Skeletal muscle satellite cell (primary cell): ENCODE data around the gene CFP.

Experiments
- H3K27me3 ChIP-seq: 2 replicates; pipeline ENCODE4 v1.7.0; 2013; ENCODE audit warnings: low read length; ENCODE audit not compliant: control insufficient read depth, insufficient read depth
- H3K36me3 ChIP-seq: 2 replicates; pipeline ENCODE4 v1.7.0; 2013; ENCODE audit warnings: mild to moderate bottlenecking, control low read depth, low read length; ENCODE audit not compliant: insufficient read depth
- H3K4me1 ChIP-seq: 2 replicates; pipeline ENCODE4 v1.7.0; 2013; ENCODE audit warnings: low read length; ENCODE audit not compliant: control insufficient read depth, insufficient read depth
- H3K4me2 ChIP-seq: 2 replicates; pipeline ENCODE4 v1.7.0; 2013; ENCODE audit warnings: mild to moderate bottlenecking, low read length
- H3K4me3 ChIP-seq: 2 replicates; pipeline ENCODE4 v1.7.0; 2013; ENCODE audit warnings: low read length
- H3K9ac ChIP-seq: 2 replicates; pipeline ENCODE4 v1.7.0; 2013; ENCODE audit warnings: mild to moderate bottlenecking, low read depth, low read length, moderate library complexity
- H3K9me3 ChIP-seq: replicated peaks from 2 replicates; pipeline ENCODE4 v1.7.0; 2013; ENCODE audit warnings: mild to moderate bottlenecking, control low read depth, low read length

Gene CFP

GRCh38 chrX:47651043-47651905 lies 21.5 kb upstream of the CFP start:
- Histone ChIP-seq H3K36me3 (peaks cover 25% of the 10 kb centered on the region), H3K4me2 (peak overlapping the region; percentile 86), H3K27me3 (no peaks in the 10 kb centered on the region), H3K9me3 (no peaks in the 10 kb centered on the region), H3K4me3 (peak overlapping the region; percentile 63), H3K4me1 (peaks cover 17% of the 10 kb centered on the region), H3K9ac (peak overlapping the region; percentile 73)

GRCh38 chrX:47650164-47651042 lies 20.7 kb upstream of the CFP start, which contains the start of gene ELK1:
TSS of gene ELK1 (minus strand) at chrX:47650563. CDS start at chrX:47641441, 9,122 bp downstream.
- Histone ChIP-seq H3K4me2 (peak within 1 kb of the TSS; percentile 89), H3K9me3 (no peaks in the 10 kb centered on the region), H3K9ac (peak within 1 kb of the TSS; percentile 92), H3K27me3 (no peaks in the 10 kb centered on the region), H3K36me3 (peaks cover 22% of the 10 kb centered on the region), H3K4me3 (peak within 1 kb of the TSS; percentile 86), H3K4me1 (peaks cover 17% of the 10 kb centered on the region)

- Histone ChIP-seq H3K4me3 (peak overlapping the region; percentile 86), H3K9ac (peak overlapping the region; percentile 92), H3K4me1 (peaks cover 17% of the 10 kb centered on the region), H3K27me3 (no peaks in the 10 kb centered on the region), H3K36me3 (peaks cover 19% of the 10 kb centered on the region), H3K9me3 (no peaks in the 10 kb centered on the region), H3K4me2 (peak overlapping the region; percentile 89)
These were observed 20.0 kb upstream of the CFP start for GRCh38 chrX:47649781-47650163.

GRCh38 chrX:47649271-47649670 lies 19.5 kb upstream of the CFP start:
- Histone ChIP-seq H3K9ac (peak overlapping the region; percentile 92), H3K4me3 (peak overlapping the region; percentile 86), H3K4me2 (peak overlapping the region; percentile 89), H3K27me3 (no peaks in the 10 kb centered on the region), H3K9me3 (no peaks in the 10 kb centered on the region), H3K36me3 (peaks cover 19% of the 10 kb centered on the region), H3K4me1 (peaks cover 17% of the 10 kb centered on the region)

GRCh38 chrX:47648376-47648775 lies 18.6 kb upstream of the CFP start:
- Histone ChIP-seq H3K4me3 (peak overlapping the region; percentile 86), H3K9me3 (no peaks in the 10 kb centered on the region), H3K27me3 (no peaks in the 10 kb centered on the region), H3K4me1 (peaks cover 17% of the 10 kb centered on the region), H3K4me2 (peak overlapping the region; percentile 89), H3K36me3 (peaks cover 23% of the 10 kb centered on the region), H3K9ac (peak overlapping the region; percentile 92)

GRCh38 chrX:47646636-47647035 lies 16.9 kb upstream of the CFP start:
- H3K36me3 ChIP-seq, result peaks cover 15% of the 10 kb centered on the region
- no peak overlapping the region for H3K9ac ChIP-seq

GRCh38 chrX:47645530-47645929 lies 15.8 kb upstream of the CFP start:
- Histone ChIP-seq H3K4me3 (no peak overlapping the region), H3K4me1 (peaks cover 10% of the 10 kb centered on the region), H3K4me2 (no peak overlapping the region), H3K9me3 (no peaks in the 10 kb centered on the region), H3K9ac (no peak overlapping the region), H3K36me3 (peaks cover 13% of the 10 kb centered on the region), H3K27me3 (no peaks in the 10 kb centered on the region)

More at GRCh38 chrX:47646636-47647035, 16.9 kb upstream of the CFP start:
- Histone ChIP-seq H3K27me3 (no peaks in the 10 kb centered on the region), H3K4me3 (no peak overlapping the region), H3K4me1 (peaks cover 16% of the 10 kb centered on the region), H3K4me2 (no peak overlapping the region), H3K9me3 (no peaks in the 10 kb centered on the region)

- peaks cover 13% of the 10 kb centered on the region for H3K36me3 ChIP-seq
- no peaks in the 10 kb centered on the region for H3K9me3 ChIP-seq
- H3K4me1 ChIP-seq, result peaks cover 10% of the 10 kb centered on the region
- H3K9ac ChIP-seq, result no peak overlapping the region
- H3K4me3 ChIP-seq, result no peak overlapping the region
- no peak overlapping the region for H3K4me2 ChIP-seq
- no peaks in the 10 kb centered on the region for H3K27me3 ChIP-seq
These were observed 14.9 kb upstream of the CFP start for GRCh38 chrX:47644557-47645091.

- Histone ChIP-seq H3K27me3 (no peaks in the 10 kb centered on the region), H3K9ac (no peak overlapping the region), H3K4me2 (no peak overlapping the region), H3K9me3 (no peaks in the 10 kb centered on the region), H3K36me3 (peaks cover 12% of the 10 kb centered on the region), H3K4me3 (no peak overlapping the region), H3K4me1 (peaks cover 7% of the 10 kb centered on the region)
These were observed 14.2 kb upstream of the CFP start for GRCh38 chrX:47643926-47644325.

DNA sequence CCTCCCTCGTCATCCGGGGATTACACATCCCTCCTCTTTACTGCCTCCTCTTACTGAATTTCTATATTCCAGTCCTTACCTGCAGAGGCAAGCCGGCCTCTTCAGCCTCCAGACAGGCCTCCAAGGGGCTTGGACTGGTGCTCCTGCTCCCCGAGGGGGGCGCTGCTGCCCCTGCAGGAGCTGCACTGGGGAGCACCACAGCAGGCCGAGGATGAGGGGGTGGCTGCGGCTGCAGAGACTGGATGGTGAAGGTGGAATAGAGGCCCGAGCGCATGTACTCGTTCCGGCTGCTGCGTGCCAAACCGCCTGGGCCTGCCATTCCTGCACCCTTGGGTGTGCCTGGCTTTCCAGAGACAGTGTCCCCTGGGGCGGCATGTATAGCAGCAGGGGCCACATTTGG lies 9.1 kb upstream of the CFP start:
- Histone ChIP-seq H3K4me1 (no peaks in the 10 kb centered on the region), H3K9me3 (no peaks in the 10 kb centered on the region), H3K9ac (no peak overlapping the region), H3K4me3 (no peak overlapping the region), H3K36me3 (peaks cover 31% of the 10 kb centered on the region), H3K27me3 (no peaks in the 10 kb centered on the region), H3K4me2 (no peak overlapping the region)

GRCh38 chrX:47637546-47638195 lies 7.9 kb upstream of the CFP start:
- no peak overlapping the region for H3K4me2 ChIP-seq
- no peak overlapping the region for H3K9ac ChIP-seq
- peaks cover 26% of the 10 kb centered on the region for H3K36me3 ChIP-seq
- no peaks in the 10 kb centered on the region for H3K4me1 ChIP-seq
- no peaks in the 10 kb centered on the region for H3K27me3 ChIP-seq
- H3K9me3 ChIP-seq, result no peaks in the 10 kb centered on the region
- H3K4me3 ChIP-seq, result no peak overlapping the region
